ENCODE measurements around the gene MXI1. TPM values are rescaled to one million over a fixed set of nuclear protein-coding genes. Genes with fewer than 3 reads are reported as not detected.
"Not testable (repeated sequence)": the region's sequence is repeated elsewhere in the genome, so short reads cannot be mapped to it uniquely, and the experiment has no call there.

MXI1 gene
- total and polyA plus RNA-seq, 9 donors, result 41.9 to 100 (median 63.5) TPM

GRCh38 chr10:110251392-110251791 lies 44.0 kb downstream of the MXI1 start:
- H3K27ac ChIP-seq; H3K9me3 ChIP-seq; H3K4me3 ChIP-seq; H3K36me3 ChIP-seq; H3K27me3 ChIP-seq; DNase-seq; H3K4me1 ChIP-seq (ENCODE audit: insufficient read depth); intact Hi-C loops (cut with DNase I): not testable (repeated sequence)
- 39 to 91% (median 50%) methylated on average over 1 of the region's 1 CpG for WGBS, 3 donors

DNA sequence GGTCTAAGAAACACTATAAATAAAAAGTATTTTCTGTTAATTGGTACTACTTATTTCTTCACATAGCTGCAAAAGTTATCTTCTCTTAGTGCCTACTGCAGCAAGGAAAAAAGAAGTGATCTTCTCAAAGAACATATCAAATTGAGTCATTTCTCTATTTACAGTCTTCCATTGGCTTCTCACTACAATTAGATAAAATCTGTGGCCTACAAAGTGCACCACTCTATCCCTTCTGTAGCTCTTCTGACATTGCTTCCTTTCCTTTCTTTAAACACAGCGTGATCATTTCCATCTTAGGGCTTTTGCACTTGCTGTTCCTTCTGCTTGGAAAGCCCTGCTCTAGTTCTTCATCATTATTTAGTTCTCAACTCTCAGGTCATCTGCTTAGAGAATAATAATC lies 44.7 kb downstream of the MXI1 start:
- Histone ChIP-seq H3K27me3 (no peaks in the 10 kb centered on the region), H3K27ac (no peak overlapping the region)
- WGBS, 3 donors, result 96 to 100% (median 100%) methylated on average over 1 of the region's 1 CpG

DNA sequence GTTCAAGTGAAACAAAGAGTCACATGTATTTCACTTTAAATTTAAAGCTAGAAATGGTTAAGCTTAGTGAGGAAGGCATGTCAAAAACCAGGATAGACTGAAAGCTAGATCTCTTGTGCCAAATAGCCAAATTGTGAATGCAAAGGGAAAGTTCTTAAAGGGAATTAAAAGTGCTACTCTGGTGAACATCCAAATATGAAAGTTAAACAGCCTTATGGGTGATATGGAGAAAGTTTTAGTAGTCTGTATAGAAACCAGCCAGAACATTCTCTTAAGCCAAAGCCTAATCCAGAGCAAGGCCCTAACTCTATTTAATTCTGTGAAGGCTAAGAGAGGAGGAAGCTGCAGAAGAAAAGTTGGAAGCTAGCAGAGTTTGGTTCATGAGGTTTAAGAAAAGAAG lies 47.1 kb downstream of the MXI1 start:
- H3K9me3 ChIP-seq, result no peaks in the 10 kb centered on the region
- H3K27ac ChIP-seq, result no peak overlapping the region
- no peak for DNase-seq
- TF ChIP-seq CTCF (IDR thresholded peaks at IDR 0.05) (no peak), POLR2A (IDR thresholded peaks at IDR 0.05) (no peak), EP300 (IDR thresholded peaks at IDR 0.05) (no peak)
- no peak overlapping the region for H3K4me3 ChIP-seq
- H3K36me3 ChIP-seq, result no peaks in the 10 kb centered on the region
- no peaks in the 10 kb centered on the region for H3K27me3 ChIP-seq
- intact Hi-C loops (cut with DNase I), result no loop called here
- no peaks in the 10 kb centered on the region for H3K4me1 ChIP-seq (ENCODE audit: insufficient read depth)

More for the DNA sequence above, 44.7 kb downstream of the MXI1 start:
- no peak for DNase-seq
- TF ChIP-seq EP300 (IDR thresholded peaks at IDR 0.05), result no peak
- TF ChIP-seq POLR2A (IDR thresholded peaks at IDR 0.05), result no peak
- TF ChIP-seq CTCF (IDR thresholded peaks at IDR 0.05), result no peak
- no peaks in the 10 kb centered on the region for H3K9me3 ChIP-seq
- H3K36me3 ChIP-seq, result no peaks in the 10 kb centered on the region
- no peak overlapping the region for H3K4me3 ChIP-seq
- intact Hi-C loops (cut with DNase I), result no loop called here
- no peaks in the 10 kb centered on the region for H3K4me1 ChIP-seq (ENCODE audit: insufficient read depth)

DNA sequence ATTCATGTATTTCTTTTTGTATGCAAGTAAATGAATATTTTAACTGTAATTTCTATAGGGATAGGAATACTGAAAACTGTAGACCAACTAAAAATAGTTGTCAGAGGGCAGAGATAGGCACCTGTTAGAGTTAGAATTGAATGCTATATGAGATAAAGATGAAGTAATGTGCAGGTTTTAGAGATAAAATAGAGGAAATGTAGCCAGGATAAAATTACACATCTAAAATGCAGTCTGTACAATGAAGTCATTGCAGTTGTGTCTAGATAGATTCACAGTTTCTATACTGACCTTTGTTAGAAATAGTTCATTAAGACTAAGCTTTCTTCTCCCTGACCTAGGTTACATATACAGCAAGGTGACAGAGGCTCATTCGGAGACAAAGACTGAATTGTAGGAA lies 51.1 kb downstream of the MXI1 start:
- no peak for DNase-seq
- TF ChIP-seq POLR2A (IDR thresholded peaks at IDR 0.05) (no peak), CTCF (IDR thresholded peaks at IDR 0.05) (no peak), EP300 (IDR thresholded peaks at IDR 0.05) (no peak)
- WGBS, 3 donors, result 88 to 96% (median 92%) methylated on average over 1 of the region's 1 CpG
- Histone ChIP-seq H3K27ac (no peak overlapping the region), H3K4me1 (ENCODE audit: insufficient read depth) (no peaks in the 10 kb centered on the region), H3K36me3 (no peaks in the 10 kb centered on the region), H3K9me3 (no peaks in the 10 kb centered on the region), H3K4me3 (no peak overlapping the region), H3K27me3 (no peaks in the 10 kb centered on the region)
- intact Hi-C loops (cut with DNase I), result no loop called here

DNA sequence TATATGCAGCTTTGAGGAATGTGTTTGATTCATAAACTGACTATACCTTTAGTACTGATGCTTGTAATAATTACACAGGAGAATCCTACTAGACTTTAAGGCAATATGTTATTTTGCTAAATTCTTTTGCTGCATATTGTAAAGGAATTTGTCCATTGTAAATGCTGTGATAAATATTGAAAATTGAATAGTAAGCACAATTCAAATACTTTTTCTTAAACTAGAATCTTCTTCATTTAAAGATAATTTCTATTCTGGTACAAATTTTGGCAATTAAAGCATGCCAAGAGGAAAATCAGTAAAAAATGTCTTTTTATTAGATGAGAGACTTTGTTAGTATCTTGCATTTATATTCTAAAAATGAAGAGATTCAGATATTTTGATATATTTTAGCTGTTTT lies 51.9 kb downstream of the MXI1 start:
- intact Hi-C loops (cut with DNase I), result no loop called here
- DNase-seq, result no peak
- no peaks in the 10 kb centered on the region for H3K4me1 ChIP-seq (ENCODE audit: insufficient read depth)

More for the DNA sequence above, 51.9 kb downstream of the MXI1 start:
- Histone ChIP-seq H3K9me3 (no peaks in the 10 kb centered on the region), H3K36me3 (no peaks in the 10 kb centered on the region), H3K4me3 (no peak overlapping the region), H3K27ac (no peak overlapping the region), H3K27me3 (no peaks in the 10 kb centered on the region)
- TF ChIP-seq POLR2A (IDR thresholded peaks at IDR 0.05) (no peak), EP300 (IDR thresholded peaks at IDR 0.05) (no peak), CTCF (IDR thresholded peaks at IDR 0.05) (no peak)
